Measurements from ENCODE around the gene STPG4.

STPG4 gene

GRCh38 chr2:47079515-47080412 lies 75.3 kb downstream of the STPG4 start:
- Mint-ChIP-seq H3K9me3 (no peaks in the 10 kb centered on the region), H3K27ac (peak overlapping the region; percentile 48), H3K4me3 (no peak overlapping the region), H3K27me3 (ENCODE audit: low read depth, poor library complexity) (peaks cover 3% of the 10 kb centered on the region), H3K4me1 (peaks cover 63% of the 10 kb centered on the region), H3K36me3 (ENCODE audit: low read depth) (no peaks in the 10 kb centered on the region)
- DNase-seq = no peak
- TF ChIP-seq CTCF (IDR thresholded peaks at IDR 0.05) = no peak

- Mint-ChIP-seq H3K4me1 (peaks cover 62% of the 10 kb centered on the region), H3K4me3 (no peak overlapping the region), H3K27me3 (ENCODE audit: low read depth, poor library complexity) (peaks cover 3% of the 10 kb centered on the region), H3K36me3 (ENCODE audit: low read depth) (no peaks in the 10 kb centered on the region), H3K9me3 (no peaks in the 10 kb centered on the region), H3K27ac (peak overlapping the region; percentile 27)
- no peak for TF ChIP-seq CTCF (IDR thresholded peaks at IDR 0.05)
- DNase-seq = no peak
These were observed 76.3 kb downstream of the STPG4 start for GRCh38 chr2:47078541-47079482.

- no peaks in the 10 kb centered on the region for H3K36me3 Mint-ChIP-seq (ENCODE audit: low read depth)
- no peak overlapping the region for H3K4me3 Mint-ChIP-seq
- H3K27me3 Mint-ChIP-seq (ENCODE audit: low read depth, poor library complexity) = peaks cover 3% of the 10 kb centered on the region
- H3K27ac Mint-ChIP-seq = peak overlapping the region; percentile 26
- DNase-seq = no peak
- TF ChIP-seq CTCF (IDR thresholded peaks at IDR 0.05) = no peak
- peaks cover 64% of the 10 kb centered on the region for H3K4me1 Mint-ChIP-seq
- no peaks in the 10 kb centered on the region for H3K9me3 Mint-ChIP-seq
These were observed 77.5 kb downstream of the STPG4 start for GRCh38 chr2:47077442-47078117.

- Mint-ChIP-seq H3K27me3 (ENCODE audit: low read depth, poor library complexity) (peaks cover 3% of the 10 kb centered on the region), H3K9me3 (no peaks in the 10 kb centered on the region), H3K36me3 (ENCODE audit: low read depth) (no peaks in the 10 kb centered on the region), H3K4me3 (no peak overlapping the region), H3K27ac (peak overlapping the region; percentile 64), H3K4me1 (peaks cover 72% of the 10 kb centered on the region)
- TF ChIP-seq CTCF (IDR thresholded peaks at IDR 0.05) = no peak
- no peak for DNase-seq
These were observed 78.3 kb downstream of the STPG4 start for GRCh38 chr2:47076586-47077441.

GRCh38 chr2:47076126-47076506 lies 79.0 kb downstream of the STPG4 start:
- H3K4me3 Mint-ChIP-seq = no peak overlapping the region
- no peak for DNase-seq
- TF ChIP-seq CTCF (IDR thresholded peaks at IDR 0.05) = no peak
- H3K27me3 Mint-ChIP-seq (ENCODE audit: low read depth, poor library complexity) = peaks cover 3% of the 10 kb centered on the region
- no peak overlapping the region for H3K27ac Mint-ChIP-seq
- H3K4me1 Mint-ChIP-seq = peaks cover 79% of the 10 kb centered on the region
- no peaks in the 10 kb centered on the region for H3K36me3 Mint-ChIP-seq (ENCODE audit: low read depth)
- H3K9me3 Mint-ChIP-seq = no peaks in the 10 kb centered on the region
